ENCODE data around the gene SLC35A5. TPM values are rescaled to one million over a fixed set of nuclear protein-coding genes. Genes with fewer than 3 reads are reported as not detected.
"Not testable (repeated sequence)": the region's sequence is repeated elsewhere in the genome, so short reads cannot be mapped to it uniquely, and the experiment has no call there.

Gene SLC35A5
- total RNA-seq, 1 experiment from 2014 or later, result 21.4 TPM

- ATAC-seq, result peak; percentile 90
- TF ChIP-seq MAX (IDR thresholded peaks at IDR 0.05), result no peak
- TF ChIP-seq CTCF (IDR thresholded peaks at IDR 0.05 in 2 of 3, conservative IDR thresholded peaks at IDR 0.05 in 1 of 3; ENCODE audit: borderline replicate concordance in 1 of 3, insufficient read depth in 1 of 3, low read depth in 2 of 3, low read length in 2 of 3), result peak; percentile 68 to 76 (median 69)
- TF ChIP-seq RAD21 (IDR thresholded peaks at IDR 0.05; ENCODE audit: low read depth), result peak; percentile 83
- no TSS peak for BruUV-seq (replicated peaks)
- no peaks in the 10 kb centered on the region for H3K36me3 ChIP-seq (ENCODE audit: control insufficient read depth in 1 of 2, insufficient read depth in 2 of 2, low read length in 2 of 2)
- no peak overlapping the region for H2AFZ ChIP-seq (ENCODE audit: low read depth, low read length, poor library complexity, severe bottlenecking)
- ChIA-PET CTCF (interaction anchor here (0.9 to 3.2 kb wide), 5 partner anchors 226 to 408 kb away, joined by 4 to 12 read pairs (median 8); partner anchors contain the start of gene SLC9C1), RAD21 (ENCODE audit: low non-redundant PET in 1 of 2, low total read pairs in 2 of 2, uncharacterized antibody in 2 of 2, unreplicated experiment in 2 of 2) (no interaction called here), POLR2A (interaction anchor here (0.6 kb wide), 1 partner anchor 226 kb away, joined by 3 read pairs; the partner anchor contains the start of gene SLC9C1)
- no peaks in the 10 kb centered on the region for H3K9me2 ChIP-seq (ENCODE audit: insufficient read depth)
- no peaks in the 10 kb centered on the region for H3K4me1 ChIP-seq (ENCODE audit: control insufficient read depth in 1 of 2, insufficient read depth in 2 of 2, low read length in 2 of 2)
- no peaks in the 10 kb centered on the region for H3K9me3 ChIP-seq (ENCODE audit: control insufficient read depth in 1 of 2, insufficient read depth in 1 of 2, low read depth in 1 of 2, low read length in 2 of 2)
- H4K20me1 ChIP-seq (ENCODE audit: insufficient read depth), result no peaks in the 10 kb centered on the region
- H3K4me2 ChIP-seq (ENCODE audit: low read length), result no peak overlapping the region
- H3K9ac ChIP-seq (ENCODE audit: low read length), result no peak overlapping the region
- no peak overlapping the region for H3K4me3 ChIP-seq (replicated peaks in 1 of 2; ENCODE audit: low read depth in 1 of 2, low read length in 2 of 2)
- H3K27ac ChIP-seq (ENCODE audit: low read depth, low read length), result no peak overlapping the region
- no peaks in the 10 kb centered on the region for H3K27me3 ChIP-seq (ENCODE audit: insufficient read depth, low read length)
- no peaks in the 10 kb centered on the region for H3K79me2 ChIP-seq (ENCODE audit: insufficient read depth, low read length)
- intact Hi-C loops (cut with micrococcal nuclease), result loop anchor here (1.0 kb wide), 4 partner anchors 192 to 407 kb away; no protein-coding TSS in a partner anchor
- DNase-seq (ENCODE audit: low read depth, low spot score), result peak; percentile 51
These were observed 42.3 kb upstream of the SLC35A5 start for GRCh38 chr3:112519424-112520001.

- BruUV-seq (replicated peaks); H2AFZ ChIP-seq (ENCODE audit: low read depth, low read length, poor library complexity, severe bottlenecking); RAD21 ChIA-PET (ENCODE audit: low non-redundant PET in 1 of 2, low total read pairs in 2 of 2, uncharacterized antibody in 2 of 2, unreplicated experiment in 2 of 2); DNase-seq (ENCODE audit: low read depth, low spot score); H3K9me2 ChIP-seq (ENCODE audit: insufficient read depth); H3K9ac ChIP-seq (ENCODE audit: low read length); POLR2A ChIA-PET; H3K4me2 ChIP-seq (ENCODE audit: low read length); intact Hi-C loops (cut with micrococcal nuclease); CTCF ChIA-PET; H3K27me3 ChIP-seq (ENCODE audit: insufficient read depth, low read length); H3K9me3 ChIP-seq (ENCODE audit: control insufficient read depth in 1 of 2, insufficient read depth in 1 of 2, low read depth in 1 of 2, low read length in 2 of 2); H4K20me1 ChIP-seq (ENCODE audit: insufficient read depth); H3K79me2 ChIP-seq (ENCODE audit: insufficient read depth, low read length); H3K4me1 ChIP-seq (ENCODE audit: control insufficient read depth in 1 of 2, insufficient read depth in 2 of 2, low read length in 2 of 2); H3K4me3 ChIP-seq (replicated peaks in 1 of 2; ENCODE audit: low read depth in 1 of 2, low read length in 2 of 2); H3K27ac ChIP-seq (ENCODE audit: low read depth, low read length); ATAC-seq: not testable (repeated sequence)
- peaks cover 0 to 12% of the 10 kb centered on the region in 2 experiments; a peak in 1 of 4 replicates for H3K36me3 ChIP-seq (ENCODE audit: control insufficient read depth in 1 of 2, insufficient read depth in 2 of 2, low read length in 2 of 2)
These were observed 37.7 kb upstream of the SLC35A5 start for GRCh38 chr3:112524127-112524526.
